COLO668 (cell line): ENCODE measurements around the gene CD48.
"Not testable (repeated sequence)": the region's sequence is repeated elsewhere in the genome, so short reads cannot be mapped to it uniquely, and the experiment has no call there.

Experiments
- DNase-seq: peaks from one replicate; lab custom pipeline; 2025; ENCODE audit not compliant: unreplicated experiment; lab: John Stamatoyannopoulos, UW

The CD48 gene

GRCh38 chr1:160742428-160743127, 31.0 kb upstream of the CD48 start:
- no peak for DNase-seq

GRCh38 chr1:160741612-160742348, 30.2 kb upstream of the CD48 start:
- no peak for DNase-seq

- no peak for DNase-seq
Observed at GRCh38 chr1:160741092-160741501, 29.5 kb upstream of the CD48 start.

- no peak for DNase-seq
Observed at GRCh38 chr1:160740133-160740688, 28.6 kb upstream of the CD48 start.

- DNase-seq: no peak
Observed at GRCh38 chr1:160739098-160739511, 27.5 kb upstream of the CD48 start, which contains the start of gene SLAMF7. TSS of gene SLAMF7 (plus strand) at chr1:160739247. CDS start at chr1:160739302, 55 bp downstream.

- no peak for DNase-seq
Observed at GRCh38 chr1:160738271-160738670, 26.6 kb upstream of the CD48 start.

- DNase-seq: no peak
Observed at GRCh38 chr1:160734301-160734700, 22.7 kb upstream of the CD48 start.

GRCh38 chr1:160733898-160734297, 22.3 kb upstream of the CD48 start:
- DNase-seq: no peak

GRCh38 chr1:160731990-160732389, 20.4 kb upstream of the CD48 start:
- DNase-seq: no peak

- DNase-seq: not testable (repeated sequence)
Observed at GRCh38 chr1:160731564-160731963, 19.9 kb upstream of the CD48 start.

GRCh38 chr1:160727316-160727640, 15.7 kb upstream of the CD48 start:
- DNase-seq: no peak

- DNase-seq: peak; percentile 18
Observed at GRCh38 chr1:160726498-160727315, 15.1 kb upstream of the CD48 start.

- DNase-seq: no peak
Observed at GRCh38 chr1:160726114-160726497, 14.5 kb upstream of the CD48 start.

GRCh38 chr1:160724465-160725242, 13.0 kb upstream of the CD48 start:
- DNase-seq: no peak

- DNase-seq: no peak
Observed at GRCh38 chr1:160723332-160723731, 11.7 kb upstream of the CD48 start.

GRCh38 chr1:160722726-160723125, 11.1 kb upstream of the CD48 start:
- DNase-seq: no peak

- DNase-seq: no peak
Observed at GRCh38 chr1:160721473-160721872, 9.9 kb upstream of the CD48 start.

GRCh38 chr1:160720356-160721085, 8.9 kb upstream of the CD48 start:
- DNase-seq: no peak

- DNase-seq: no peak
Observed at GRCh38 chr1:160718210-160718609, 6.6 kb upstream of the CD48 start.

- no peak for DNase-seq
Observed at GRCh38 chr1:160717306-160717705, 5.7 kb upstream of the CD48 start.
